Body of pancreas (tissue), 4 donors: Measurements from ENCODE around the gene TYW1.
"Not testable (repeated sequence)": the region's sequence is repeated elsewhere in the genome, so short reads cannot be mapped to it uniquely, and the experiment has no call there.

Experiments used
- POLR2A ChIP-seq, 3 donors: fragments of 450-650 bp; IDR thresholded peaks; one replicate each; pipeline ENCODE4 v1.6.1; 2016; ENCODE audit warnings: antibody characterized with exemption in 3 of 3, mild to moderate bottlenecking in 2 of 3
- TF ChIP-seq, protein P1 (sequence below), 7 experiments: fragments of 450-650 bp in 4 of 7; fragments of 200-600 bp in 3 of 7; sonication (generic) in 3 of 7; IDR thresholded peaks; one replicate each; pipeline ENCODE4 v1.5.1; 2016 to 2019; ENCODE audit warnings: antibody characterized with exemption in 7 of 7

DNA sequence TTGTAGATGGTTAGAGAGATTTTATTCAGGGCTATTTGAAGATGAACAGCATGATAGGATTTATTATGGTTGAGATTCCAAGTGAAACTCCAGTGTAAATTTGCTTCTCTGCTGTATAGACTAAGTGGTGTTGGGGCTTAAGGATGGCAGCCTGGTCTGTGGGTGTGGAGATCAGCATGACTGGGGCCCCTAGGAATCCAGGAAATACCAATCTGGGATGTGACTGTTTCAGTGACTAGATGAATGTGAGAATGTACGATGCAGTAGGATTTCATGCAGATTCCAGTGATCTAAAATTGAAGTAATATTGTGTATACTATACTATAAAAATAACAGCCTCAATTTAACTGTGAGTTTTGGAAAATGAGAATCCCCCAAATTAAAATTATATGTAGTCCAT, 28.8 kb downstream of the TYW1 start:
- TF ChIP-seq, protein P1, sequence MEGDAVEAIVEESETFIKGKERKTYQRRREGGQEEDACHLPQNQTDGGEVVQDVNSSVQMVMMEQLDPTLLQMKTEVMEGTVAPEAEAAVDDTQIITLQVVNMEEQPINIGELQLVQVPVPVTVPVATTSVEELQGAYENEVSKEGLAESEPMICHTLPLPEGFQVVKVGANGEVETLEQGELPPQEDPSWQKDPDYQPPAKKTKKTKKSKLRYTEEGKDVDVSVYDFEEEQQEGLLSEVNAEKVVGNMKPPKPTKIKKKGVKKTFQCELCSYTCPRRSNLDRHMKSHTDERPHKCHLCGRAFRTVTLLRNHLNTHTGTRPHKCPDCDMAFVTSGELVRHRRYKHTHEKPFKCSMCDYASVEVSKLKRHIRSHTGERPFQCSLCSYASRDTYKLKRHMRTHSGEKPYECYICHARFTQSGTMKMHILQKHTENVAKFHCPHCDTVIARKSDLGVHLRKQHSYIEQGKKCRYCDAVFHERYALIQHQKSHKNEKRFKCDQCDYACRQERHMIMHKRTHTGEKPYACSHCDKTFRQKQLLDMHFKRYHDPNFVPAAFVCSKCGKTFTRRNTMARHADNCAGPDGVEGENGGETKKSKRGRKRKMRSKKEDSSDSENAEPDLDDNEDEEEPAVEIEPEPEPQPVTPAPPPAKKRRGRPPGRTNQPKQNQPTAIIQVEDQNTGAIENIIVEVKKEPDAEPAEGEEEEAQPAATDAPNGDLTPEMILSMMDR (IDR thresholded peaks at IDR 0.05) = not testable (repeated sequence)
- TF ChIP-seq POLR2A (IDR thresholded peaks at IDR 0.05) = not testable (repeated sequence)
